HepG2 (cell line): ENCODE results near the gene BCL2L2. TPM values are rescaled to one million over a fixed set of nuclear protein-coding genes. Genes with fewer than 3 reads are reported as not detected.

Experiments used
- ADNP ChIP-seq: sonication (generic); formaldehyde crosslinking; IDR thresholded peaks from 2 replicates; pipeline ENCODE4 v1.4.0; 2020; ENCODE audit warnings: missing genetic modification reagents
- AGO2 ChIP-seq: fragments of 200-400 bp; formaldehyde crosslinking; optimal IDR thresholded peaks from 2 replicates; pipeline ENCODE3; 2017; ENCODE audit warnings: mild to moderate bottlenecking, low read depth, low read length, moderate library complexity
- ARNT2 ChIP-seq: sonication (generic); formaldehyde crosslinking; IDR thresholded peaks from 2 replicates; pipeline ENCODE4 v1.8.0; 2022; ENCODE audit warnings: mild to moderate bottlenecking, low read depth, missing genetic modification reagents, moderate library complexity
- MED13 ChIP-seq: sonication (generic); formaldehyde crosslinking; IDR thresholded peaks from 2 replicates; pipeline ENCODE4 v1.5.0; 2020; ENCODE audit warnings: missing genetic modification reagents
- MTF2 ChIP-seq: sonication (generic); formaldehyde crosslinking; IDR thresholded peaks from 2 replicates; pipeline ENCODE4 v1.5.0; 2020; ENCODE audit warnings: missing genetic modification reagents, borderline replicate concordance
- MXI1 ChIP-seq: IDR thresholded peaks from 3 replicates; pipeline ENCODE4 v1.6.1; 2012; ENCODE audit warnings: low read depth, low read length, inconsistent platforms, borderline replicate concordance
- RBAK ChIP-seq: sonication (generic); formaldehyde crosslinking; IDR thresholded peaks from 2 replicates; pipeline ENCODE4 v1.5.1; 2020; ENCODE audit warnings: mild to moderate bottlenecking, missing genetic modification reagents
- ZNF557 ChIP-seq: sonication (generic); formaldehyde crosslinking; IDR thresholded peaks from 2 replicates; pipeline ENCODE4 v1.4.0; 2020; ENCODE audit warnings: missing genetic modification reagents
- ZNF766 ChIP-seq: sonication (generic); formaldehyde crosslinking; IDR thresholded peaks from 2 replicates; pipeline ENCODE4 v1.5.0; 2020; ENCODE audit warnings: missing genetic modification reagents, borderline replicate concordance
- polyA plus RNA-seq, 8 experiments: library from polyadenylated mRNA; depleted of rRNA in 3 of 8; stranded (reverse) in 7 of 8; unstranded in 1 of 8; fragments of >200 nt; fragmentation: Illumina TruSeq in 4 of 8; extraction: Trizol in 4 of 8; gene quantifications; 2 replicates each; pipeline versions ENCODE4 v1.2.1 to v1.2.3, GENCODE V29; 2011 to 2016; ENCODE audit warnings: low read depth in 4 of 8, missing spikeins in 1 of 8, mixed read lengths in 1 of 8; ENCODE audit not compliant: insufficient read depth in 1 of 8
- total RNA-seq, 5 experiments: library from RNA; depleted of rRNA; stranded (reverse); fragments of >200 nt; fragmentation: Illumina TruSeq; extraction: Trizol; gene quantifications; 2 replicates each; pipeline ENCODE4 v1.2.3, GENCODE V29; 2016; ENCODE audit warnings: low read depth in 1 of 5
- TF ChIP-seq, protein P1 (sequence below): IDR thresholded peaks from 2 replicates; pipeline ENCODE4 v1.6.1; 2018; ENCODE audit warnings: missing genetic modification reagents, mild to moderate bottlenecking, missing compliant biosample characterization
- TF ChIP-seq, protein P2 (sequence below): sonication (generic); formaldehyde crosslinking; IDR thresholded peaks from 2 replicates; pipeline ENCODE4 v1.4.0; 2020; ENCODE audit warnings: mild to moderate bottlenecking, missing genetic modification reagents
- TF ChIP-seq, protein P3 (sequence below): sonication (generic); formaldehyde crosslinking; IDR thresholded peaks from 2 replicates; pipeline ENCODE4 v1.4.0; 2020; ENCODE audit warnings: missing genetic modification reagents, borderline replicate concordance
- TF ChIP-seq, protein P4 (sequence below): sonication (generic); formaldehyde crosslinking; IDR thresholded peaks from 2 replicates; pipeline ENCODE4 v1.4.0; 2020; ENCODE audit warnings: missing genetic modification reagents, borderline replicate concordance
- TF ChIP-seq, protein P5 (sequence below): sonication (generic); formaldehyde crosslinking; IDR thresholded peaks from 2 replicates; pipeline ENCODE4 v1.4.0; 2020; ENCODE audit warnings: low read depth, mild to moderate bottlenecking, missing genetic modification reagents

Gene BCL2L2
- total and polyA plus RNA-seq, 2 of the 13 experiments (the other 11 are each of a cell fraction or from before 2014, with no cell fraction given) = 28.1 to 49.8 TPM

DNA sequence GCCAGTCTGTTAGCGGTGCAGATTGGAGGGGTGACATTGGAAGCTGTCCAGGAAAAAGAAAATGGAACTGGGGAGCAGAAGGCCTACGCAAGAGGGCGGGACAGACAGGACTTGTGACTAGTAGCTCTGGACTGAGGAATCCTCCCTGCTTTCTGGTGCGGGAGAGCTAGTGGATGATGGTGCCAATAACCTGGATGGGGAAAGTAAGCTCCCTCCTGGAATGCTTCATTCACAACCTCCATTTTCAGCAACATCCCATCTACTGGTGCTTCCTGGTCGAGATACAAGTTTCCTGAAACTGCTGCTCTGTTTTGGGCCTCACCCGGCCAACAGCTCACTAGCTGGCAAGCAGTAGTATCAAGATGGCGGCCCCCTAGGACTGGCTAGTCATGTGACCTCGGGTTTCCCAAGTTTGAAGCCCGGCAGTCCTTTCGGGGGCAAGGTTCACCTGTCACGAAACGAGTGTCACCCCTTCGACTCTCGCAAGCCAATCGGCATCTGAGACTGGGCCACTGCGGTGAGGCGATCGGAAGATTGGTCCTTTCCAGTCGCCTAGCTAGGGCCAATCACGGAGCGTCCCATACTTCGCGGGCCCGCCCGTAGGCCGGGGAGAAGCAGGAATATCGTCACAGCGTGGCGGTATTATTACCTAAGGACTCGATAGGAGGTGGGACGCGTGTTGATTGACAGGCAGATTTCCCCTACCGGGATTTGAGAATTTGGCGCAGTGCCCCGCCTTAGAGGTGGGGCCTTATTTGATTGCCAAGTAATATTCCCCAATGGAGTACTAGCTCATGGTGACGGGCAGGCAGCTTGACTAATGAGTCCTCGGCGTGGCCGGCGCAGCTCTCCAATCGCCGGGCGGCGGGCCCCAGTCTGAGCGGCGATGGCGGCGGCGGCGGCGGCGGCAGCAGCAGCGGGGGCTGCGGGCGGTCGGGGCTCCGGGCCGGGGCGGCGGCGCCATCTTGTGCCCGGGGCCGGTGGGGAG lies 14.2 kb downstream of the BCL2L2 start, which contains the start of gene PABPN1 (continued):
- TF ChIP-seq ZNF557 = peak; percentile 51
- TF ChIP-seq AGO2 = peak; percentile 95
- TF ChIP-seq ARNT2 (CRISPR knock-in tag) = peak; percentile 90; the same call in 1 of the 2 replicates
- no peak for TF ChIP-seq ADNP (CRISPR knock-in tag)
- TF ChIP-seq, protein P1, sequence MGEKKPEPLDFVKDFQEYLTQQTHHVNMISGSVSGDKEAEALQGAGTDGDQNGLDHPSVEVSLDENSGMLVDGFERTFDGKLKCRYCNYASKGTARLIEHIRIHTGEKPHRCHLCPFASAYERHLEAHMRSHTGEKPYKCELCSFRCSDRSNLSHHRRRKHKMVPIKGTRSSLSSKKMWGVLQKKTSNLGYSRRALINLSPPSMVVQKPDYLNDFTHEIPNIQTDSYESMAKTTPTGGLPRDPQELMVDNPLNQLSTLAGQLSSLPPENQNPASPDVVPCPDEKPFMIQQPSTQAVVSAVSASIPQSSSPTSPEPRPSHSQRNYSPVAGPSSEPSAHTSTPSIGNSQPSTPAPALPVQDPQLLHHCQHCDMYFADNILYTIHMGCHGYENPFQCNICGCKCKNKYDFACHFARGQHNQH (CRISPR knock-in tag) = peak; percentile 98
- TF ChIP-seq RBAK (CRISPR knock-in tag) = no peak; the same call in 1 of the 2 replicates
- TF ChIP-seq MED13 (CRISPR knock-in tag) = peak; percentile 90; the same call in 1 of the 2 replicates
- TF ChIP-seq, protein P2, sequence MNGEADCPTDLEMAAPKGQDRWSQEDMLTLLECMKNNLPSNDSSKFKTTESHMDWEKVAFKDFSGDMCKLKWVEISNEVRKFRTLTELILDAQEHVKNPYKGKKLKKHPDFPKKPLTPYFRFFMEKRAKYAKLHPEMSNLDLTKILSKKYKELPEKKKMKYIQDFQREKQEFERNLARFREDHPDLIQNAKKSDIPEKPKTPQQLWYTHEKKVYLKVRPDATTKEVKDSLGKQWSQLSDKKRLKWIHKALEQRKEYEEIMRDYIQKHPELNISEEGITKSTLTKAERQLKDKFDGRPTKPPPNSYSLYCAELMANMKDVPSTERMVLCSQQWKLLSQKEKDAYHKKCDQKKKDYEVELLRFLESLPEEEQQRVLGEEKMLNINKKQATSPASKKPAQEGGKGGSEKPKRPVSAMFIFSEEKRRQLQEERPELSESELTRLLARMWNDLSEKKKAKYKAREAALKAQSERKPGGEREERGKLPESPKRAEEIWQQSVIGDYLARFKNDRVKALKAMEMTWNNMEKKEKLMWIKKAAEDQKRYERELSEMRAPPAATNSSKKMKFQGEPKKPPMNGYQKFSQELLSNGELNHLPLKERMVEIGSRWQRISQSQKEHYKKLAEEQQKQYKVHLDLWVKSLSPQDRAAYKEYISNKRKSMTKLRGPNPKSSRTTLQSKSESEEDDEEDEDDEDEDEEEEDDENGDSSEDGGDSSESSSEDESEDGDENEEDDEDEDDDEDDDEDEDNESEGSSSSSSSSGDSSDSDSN = peak; percentile 77
- TF ChIP-seq MXI1 = peak; percentile 91; the same call in 2 of the 3 replicates
- TF ChIP-seq ZNF766 (CRISPR knock-in tag) = peak; percentile 97
- TF ChIP-seq, protein P3, sequence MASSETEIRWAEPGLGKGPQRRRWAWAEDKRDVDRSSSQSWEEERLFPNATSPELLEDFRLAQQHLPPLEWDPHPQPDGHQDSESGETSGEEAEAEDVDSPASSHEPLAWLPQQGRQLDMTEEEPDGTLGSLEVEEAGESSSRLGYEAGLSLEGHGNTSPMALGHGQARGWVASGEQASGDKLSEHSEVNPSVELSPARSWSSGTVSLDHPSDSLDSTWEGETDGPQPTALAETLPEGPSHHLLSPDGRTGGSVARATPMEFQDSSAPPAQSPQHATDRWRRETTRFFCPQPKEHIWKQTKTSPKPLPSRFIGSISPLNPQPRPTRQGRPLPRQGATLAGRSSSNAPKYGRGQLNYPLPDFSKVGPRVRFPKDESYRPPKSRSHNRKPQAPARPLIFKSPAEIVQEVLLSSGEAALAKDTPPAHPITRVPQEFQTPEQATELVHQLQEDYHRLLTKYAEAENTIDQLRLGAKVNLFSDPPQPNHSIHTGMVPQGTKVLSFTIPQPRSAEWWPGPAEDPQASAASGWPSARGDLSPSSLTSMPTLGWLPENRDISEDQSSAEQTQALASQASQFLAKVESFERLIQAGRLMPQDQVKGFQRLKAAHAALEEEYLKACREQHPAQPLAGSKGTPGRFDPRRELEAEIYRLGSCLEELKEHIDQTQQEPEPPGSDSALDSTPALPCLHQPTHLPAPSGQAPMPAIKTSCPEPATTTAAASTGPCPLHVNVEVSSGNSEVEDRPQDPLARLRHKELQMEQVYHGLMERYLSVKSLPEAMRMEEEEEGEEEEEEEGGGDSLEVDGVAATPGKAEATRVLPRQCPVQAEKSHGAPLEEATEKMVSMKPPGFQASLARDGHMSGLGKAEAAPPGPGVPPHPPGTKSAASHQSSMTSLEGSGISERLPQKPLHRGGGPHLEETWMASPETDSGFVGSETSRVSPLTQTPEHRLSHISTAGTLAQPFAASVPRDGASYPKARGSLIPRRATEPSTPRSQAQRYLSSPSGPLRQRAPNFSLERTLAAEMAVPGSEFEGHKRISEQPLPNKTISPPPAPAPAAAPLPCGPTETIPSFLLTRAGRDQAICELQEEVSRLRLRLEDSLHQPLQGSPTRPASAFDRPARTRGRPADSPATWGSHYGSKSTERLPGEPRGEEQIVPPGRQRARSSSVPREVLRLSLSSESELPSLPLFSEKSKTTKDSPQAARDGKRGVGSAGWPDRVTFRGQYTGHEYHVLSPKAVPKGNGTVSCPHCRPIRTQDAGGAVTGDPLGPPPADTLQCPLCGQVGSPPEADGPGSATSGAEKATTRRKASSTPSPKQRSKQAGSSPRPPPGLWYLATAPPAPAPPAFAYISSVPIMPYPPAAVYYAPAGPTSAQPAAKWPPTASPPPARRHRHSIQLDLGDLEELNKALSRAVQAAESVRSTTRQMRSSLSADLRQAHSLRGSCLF (CRISPR knock-in tag) = peak; percentile 72; the same call in 1 of the 2 replicates
- TF ChIP-seq, protein P4, sequence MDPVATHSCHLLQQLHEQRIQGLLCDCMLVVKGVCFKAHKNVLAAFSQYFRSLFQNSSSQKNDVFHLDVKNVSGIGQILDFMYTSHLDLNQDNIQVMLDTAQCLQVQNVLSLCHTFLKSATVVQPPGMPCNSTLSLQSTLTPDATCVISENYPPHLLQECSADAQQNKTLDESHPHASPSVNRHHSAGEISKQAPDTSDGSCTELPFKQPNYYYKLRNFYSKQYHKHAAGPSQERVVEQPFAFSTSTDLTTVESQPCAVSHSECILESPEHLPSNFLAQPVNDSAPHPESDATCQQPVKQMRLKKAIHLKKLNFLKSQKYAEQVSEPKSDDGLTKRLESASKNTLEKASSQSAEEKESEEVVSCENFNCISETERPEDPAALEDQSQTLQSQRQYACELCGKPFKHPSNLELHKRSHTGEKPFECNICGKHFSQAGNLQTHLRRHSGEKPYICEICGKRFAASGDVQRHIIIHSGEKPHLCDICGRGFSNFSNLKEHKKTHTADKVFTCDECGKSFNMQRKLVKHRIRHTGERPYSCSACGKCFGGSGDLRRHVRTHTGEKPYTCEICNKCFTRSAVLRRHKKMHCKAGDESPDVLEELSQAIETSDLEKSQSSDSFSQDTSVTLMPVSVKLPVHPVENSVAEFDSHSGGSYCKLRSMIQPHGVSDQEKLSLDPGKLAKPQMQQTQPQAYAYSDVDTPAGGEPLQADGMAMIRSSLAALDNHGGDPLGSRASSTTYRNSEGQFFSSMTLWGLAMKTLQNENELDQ (CRISPR knock-in tag) = peak; percentile 94
- TF ChIP-seq MTF2 (CRISPR knock-in tag) = no peak
- TF ChIP-seq, protein P5, sequence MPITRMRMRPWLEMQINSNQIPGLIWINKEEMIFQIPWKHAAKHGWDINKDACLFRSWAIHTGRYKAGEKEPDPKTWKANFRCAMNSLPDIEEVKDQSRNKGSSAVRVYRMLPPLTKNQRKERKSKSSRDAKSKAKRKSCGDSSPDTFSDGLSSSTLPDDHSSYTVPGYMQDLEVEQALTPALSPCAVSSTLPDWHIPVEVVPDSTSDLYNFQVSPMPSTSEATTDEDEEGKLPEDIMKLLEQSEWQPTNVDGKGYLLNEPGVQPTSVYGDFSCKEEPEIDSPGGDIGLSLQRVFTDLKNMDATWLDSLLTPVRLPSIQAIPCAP (CRISPR knock-in tag) = peak; percentile 25; the same call in 1 of the 2 replicates
